Hepatocyte (in vitro differentiated cells): Measurements from ENCODE around the gene KRTAP16-1.
"Not testable (repeated sequence)": the region's sequence is repeated elsewhere in the genome, so short reads cannot be mapped to it uniquely, and the experiment has no call there.

Experiments used
- EZH2 ChIP-seq: fragments of 200-600 bp; sonication (generic); IDR thresholded peaks from 2 replicates; pipeline ENCODE4 v1.6.1; 2016; ENCODE audit warnings: antibody characterized with exemption, mild to moderate bottlenecking, borderline replicate concordance
- EZH2phosphoT487 ChIP-seq: fragments of 200-600 bp; sonication (generic); IDR thresholded peaks from one replicate; pipeline ENCODE4 v1.6.1; 2018; ENCODE audit warnings: antibody characterized with exemption, mild to moderate bottlenecking, low read depth, moderate library complexity; ENCODE audit not compliant: unreplicated experiment, severe bottlenecking
- TF ChIP-seq, protein P1 (sequence below): fragments of 200-600 bp; sonication (generic); IDR thresholded peaks from 2 replicates; pipeline ENCODE4 v1.5.1; 2016; ENCODE audit warnings: antibody characterized with exemption, mild to moderate bottlenecking; ENCODE audit not compliant: poor library complexity

DNA sequence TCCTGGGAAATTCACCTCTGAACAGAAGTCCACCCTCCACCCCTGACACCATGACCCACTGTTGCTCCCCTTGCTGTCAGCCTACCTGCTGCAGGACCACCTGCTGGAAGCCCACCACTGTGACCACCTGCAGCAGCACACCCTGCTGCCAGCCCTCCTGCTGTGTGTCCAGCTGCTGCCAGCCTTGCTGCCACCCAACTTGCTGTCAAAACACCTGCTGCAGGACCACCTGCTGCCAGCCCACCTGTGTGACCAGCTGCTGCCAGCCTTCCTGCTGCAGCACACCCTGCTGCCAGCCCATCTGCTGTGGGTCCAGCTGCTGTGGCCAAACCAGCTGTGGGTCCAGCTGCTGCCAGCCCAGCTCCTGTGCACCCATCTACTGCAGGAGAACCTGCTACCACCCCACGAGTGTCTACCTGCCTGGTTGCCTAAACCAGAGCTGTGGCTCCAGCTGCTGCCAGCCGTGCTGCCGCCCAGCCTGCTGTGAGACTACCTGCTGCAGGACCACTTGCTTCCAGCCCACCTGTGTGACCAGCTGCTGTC lies 33.4 kb downstream of the KRTAP16-1 start, which contains the start of gene KRTAP9-7:
- TF ChIP-seq, protein P1, sequence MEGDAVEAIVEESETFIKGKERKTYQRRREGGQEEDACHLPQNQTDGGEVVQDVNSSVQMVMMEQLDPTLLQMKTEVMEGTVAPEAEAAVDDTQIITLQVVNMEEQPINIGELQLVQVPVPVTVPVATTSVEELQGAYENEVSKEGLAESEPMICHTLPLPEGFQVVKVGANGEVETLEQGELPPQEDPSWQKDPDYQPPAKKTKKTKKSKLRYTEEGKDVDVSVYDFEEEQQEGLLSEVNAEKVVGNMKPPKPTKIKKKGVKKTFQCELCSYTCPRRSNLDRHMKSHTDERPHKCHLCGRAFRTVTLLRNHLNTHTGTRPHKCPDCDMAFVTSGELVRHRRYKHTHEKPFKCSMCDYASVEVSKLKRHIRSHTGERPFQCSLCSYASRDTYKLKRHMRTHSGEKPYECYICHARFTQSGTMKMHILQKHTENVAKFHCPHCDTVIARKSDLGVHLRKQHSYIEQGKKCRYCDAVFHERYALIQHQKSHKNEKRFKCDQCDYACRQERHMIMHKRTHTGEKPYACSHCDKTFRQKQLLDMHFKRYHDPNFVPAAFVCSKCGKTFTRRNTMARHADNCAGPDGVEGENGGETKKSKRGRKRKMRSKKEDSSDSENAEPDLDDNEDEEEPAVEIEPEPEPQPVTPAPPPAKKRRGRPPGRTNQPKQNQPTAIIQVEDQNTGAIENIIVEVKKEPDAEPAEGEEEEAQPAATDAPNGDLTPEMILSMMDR = not testable (repeated sequence)
- not testable (repeated sequence) for TF ChIP-seq EZH2, EZH2phosphoT487
